HepG2 (cell line): ENCODE results near the gene PLEKHG4. TPM values are rescaled to one million over a fixed set of nuclear protein-coding genes. Genes with fewer than 3 reads are reported as not detected.

ENCODE experiments used
- ATAC-seq: fragments of 200-7000 bp; cut with Tn5 transposase; 3 replicates; pipeline ENCODE4 v1.9.1; 2020; ENCODE audit warnings: mild to moderate bottlenecking, moderate library complexity
- BruUV-seq: library from RNA; stranded (reverse); fragments of 400-500 nt; replicated peaks from 2 replicates; lab custom pipeline; 2021; lab: Mats Ljungman, UMichigan
- CTCF ChIA-PET: fragments of 300-600 bp; formaldehyde crosslinking; extraction: SDS; loops from one replicate; lab custom pipeline; 2021; ENCODE audit warnings: low total read pairs, inconsistent platforms, low intra/inter-chr PET ratio; lab: Yijun Ruan, JAX
- POLR2A ChIA-PET: fragments of 350-600 bp; sonication (Branson Sonifier 250); formaldehyde crosslinking; loops from one replicate; lab custom pipeline; 2020; ENCODE audit warnings: antibody characterized with exemption, inconsistent platforms; lab: Yijun Ruan, JAX
- DNase-seq: peaks from one replicate; pipeline ENCODE4 v3.0.0-alpha.2; 2015; ENCODE audit warnings: low spot score
- FAIRE-seq: peaks from 3 replicates; lab custom pipeline; 2011; peaks lifted over from hg19 to GRCh38; lab: Jason Lieb, UNC
- H2AFZ ChIP-seq: one replicate; pipeline ENCODE4 v1.6.1; 2011; ENCODE audit warnings: low read length, inconsistent platforms
- H3K27ac ChIP-seq: fragments of 300-600 bp; 3 replicates; pipeline ENCODE4 v1.8.0; 2011; ENCODE audit warnings: mixed run types, mild to moderate bottlenecking, mixed read lengths, low read length, inconsistent platforms; ENCODE audit not compliant: insufficient read depth; ENCODE audit errors: extremely low read length
- H3K27me3 ChIP-seq, 2 experiments: fragments of 200-600 bp in 1 of 2; 2 replicates in 1 of 2; 3 replicates in 1 of 2; pipeline versions ENCODE4 v1.6.0 to v1.8.0; 2011; ENCODE audit warnings: low read length in 2 of 2, mild to moderate bottlenecking in 2 of 2, moderate library complexity in 2 of 2, inconsistent platforms in 1 of 2; ENCODE audit not compliant: insufficient read depth in 2 of 2, control insufficient read depth in 1 of 2
- H3K36me3 ChIP-seq, 2 experiments: fragments of 200-600 bp in 1 of 2; replicated peaks in 1 of 2; 2 replicates in 1 of 2; 3 replicates in 1 of 2; pipeline versions ENCODE4 v1.5.1 to v1.8.0; 2011; ENCODE audit warnings: low read length in 2 of 2, inconsistent platforms in 1 of 2; ENCODE audit not compliant: insufficient read depth in 2 of 2, control insufficient read depth in 1 of 2
- H3K4me1 ChIP-seq: 2 replicates; pipeline ENCODE4 v1.5.1; 2012; ENCODE audit warnings: low read length, inconsistent platforms; ENCODE audit not compliant: insufficient read depth
- H3K4me2 ChIP-seq: 2 replicates; pipeline ENCODE4 v1.6.0; 2011; ENCODE audit warnings: low read depth, low read length, inconsistent platforms
- H3K4me3 ChIP-seq, 3 experiments: fragments of 200-600 bp in 1 of 3; sonication (generic), shearing (Covaris generic) in 1 of 3; replicated peaks in 1 of 3; 2 replicates each; pipeline ENCODE4 v1.5.1; 2011 to 2016; ENCODE audit warnings: low read length in 3 of 3, inconsistent platforms in 2 of 3, low read depth in 2 of 3, mild to moderate bottlenecking in 2 of 3, control low read depth in 1 of 3, mixed read lengths in 1 of 3; ENCODE audit not compliant: insufficient read depth in 1 of 3
- H3K79me2 ChIP-seq: one replicate; pipeline ENCODE4 v1.6.1; 2011; ENCODE audit warnings: low read length, inconsistent platforms; ENCODE audit not compliant: insufficient read depth
- H3K9ac ChIP-seq: 2 replicates; pipeline ENCODE4 v1.6.0; 2011; ENCODE audit warnings: mild to moderate bottlenecking, low read depth, low read length, inconsistent platforms; ENCODE audit not compliant: insufficient read depth
- H3K9me3 ChIP-seq: 2 replicates; pipeline ENCODE4 v1.5.1; 2012; ENCODE audit warnings: mild to moderate bottlenecking, low read length
- H4K20me1 ChIP-seq: 2 replicates; pipeline ENCODE4 v1.6.0; 2011; ENCODE audit warnings: inconsistent platforms, mild to moderate bottlenecking, low read length, moderate library complexity; ENCODE audit not compliant: insufficient read depth
- ARID4A ChIP-seq: sonication (generic); formaldehyde crosslinking; IDR thresholded peaks from 2 replicates; pipeline ENCODE4 v1.5.0; 2020; ENCODE audit warnings: mild to moderate bottlenecking, missing genetic modification reagents, borderline replicate concordance
- KDM5A ChIP-seq: fragments of 200-600 bp; sonication (generic); IDR thresholded peaks from 2 replicates; pipeline ENCODE4 v1.7.0; 2018; ENCODE audit warnings: antibody characterized with exemption, mild to moderate bottlenecking, low read length, borderline replicate concordance
- KMT2A ChIP-seq: sonication (generic); formaldehyde crosslinking; IDR thresholded peaks from 2 replicates; pipeline ENCODE4 v1.4.0; 2020; ENCODE audit warnings: missing genetic modification reagents
- NR3C1 ChIP-seq: sonication (generic); formaldehyde crosslinking; IDR thresholded peaks from 2 replicates; pipeline ENCODE4 v1.4.0; 2020; ENCODE audit warnings: missing genetic modification reagents
- ZNF678 ChIP-seq: sonication (generic); formaldehyde crosslinking; IDR thresholded peaks from 2 replicates; pipeline ENCODE4 v1.4.0; 2020; ENCODE audit warnings: mild to moderate bottlenecking, missing genetic modification reagents
- ZNF782 ChIP-seq: sonication (generic); formaldehyde crosslinking; IDR thresholded peaks from 2 replicates; pipeline ENCODE4 v1.4.0; 2020; ENCODE audit warnings: missing genetic modification reagents, mild to moderate bottlenecking, borderline replicate concordance
- WGBS: methylation state at CpG from one replicate; pipeline ENCODE4 v1.1.6; 2017; ENCODE audit warnings: low lambda C conversion rate; 5-methylcytosine and 5-hydroxymethylcytosine counted together
- in situ Hi-C: cut with HindIII; loops from 2 replicates; pipeline ENCODE4 v1.10.0; 2017; ENCODE audit warnings: low pct_unique_long_range_greater_than_20kb; ENCODE audit not compliant: extremely low pct_ligation_motif_present
- intact Hi-C: fragments of 100-400 bp; cut with micrococcal nuclease; formaldehyde crosslinking; loops from one replicate; pipeline ENCODE4 v1.10.0; 2022; ENCODE audit not compliant: unreplicated experiment
- polyA plus RNA-seq, 8 experiments: library from polyadenylated mRNA; depleted of rRNA in 3 of 8; stranded (reverse) in 7 of 8; unstranded in 1 of 8; fragments of >200 nt; fragmentation: Illumina TruSeq in 4 of 8; extraction: Trizol in 4 of 8; gene quantifications; 2 replicates each; pipeline versions ENCODE4 v1.2.1 to v1.2.3, GENCODE V29; 2011 to 2016; ENCODE audit warnings: low read depth in 4 of 8, missing spikeins in 1 of 8, mixed read lengths in 1 of 8; ENCODE audit not compliant: insufficient read depth in 1 of 8
- total RNA-seq, 5 experiments: library from RNA; depleted of rRNA; stranded (reverse); fragments of >200 nt; fragmentation: Illumina TruSeq; extraction: Trizol; gene quantifications; 2 replicates each; pipeline ENCODE4 v1.2.3, GENCODE V29; 2016; ENCODE audit warnings: low read depth in 1 of 5

The PLEKHG4 gene
- total and polyA plus RNA-seq, 2 of the 13 experiments (the other 11 are each of a cell fraction or from before 2014, with no cell fraction given), result 7.1 to 13.6 TPM

GRCh38 chr16:67336116-67336515 is 56.8 kb downstream of the PLEKHG4 start (continued):
- TF ChIP-seq ARID4A (CRISPR knock-in tag) (no peak), ZNF782 (no peak)

GRCh38 chr16:67336648-67337047 is 57.3 kb downstream of the PLEKHG4 start:
- ChIA-PET CTCF (no interaction called here), POLR2A (no interaction called here)
- no TSS peak for BruUV-seq
- FAIRE-seq, result no peak
- H3K9ac ChIP-seq, result no peak overlapping the region
- DNase-seq, result no peak
- H3K27ac ChIP-seq, result no peak overlapping the region
- H3K4me3 ChIP-seq, result no peak overlapping the region
- no peak for ATAC-seq
- H4K20me1 ChIP-seq, result no peaks in the 10 kb centered on the region
- H3K36me3 ChIP-seq, result no peaks in the 10 kb centered on the region
- TF ChIP-seq KMT2A (CRISPR knock-in tag), result no peak
- TF ChIP-seq ZNF678 (CRISPR knock-in tag), result no peak
- TF ChIP-seq NR3C1, result no peak
- TF ChIP-seq KDM5A, result no peak
- H3K79me2 ChIP-seq, result no peaks in the 10 kb centered on the region
- in situ Hi-C loops, result no loop called here
- H3K4me2 ChIP-seq, result no peak overlapping the region
- no peaks in the 10 kb centered on the region for H3K9me3 ChIP-seq
- H3K4me1 ChIP-seq, result no peaks in the 10 kb centered on the region
- intact Hi-C loops, result no loop called here
- 0% methylated on average over 1 of the region's 1 CpG for WGBS
- no peak overlapping the region for H2AFZ ChIP-seq
- H3K27me3 ChIP-seq, result no peaks in the 10 kb centered on the region

Other genes with a start within 250 kb of the PLEKHG4 start
- gene PHAF1, start 169.6 kb upstream of the PLEKHG4 start, total RNA-seq (2016; rRNA removed; fragmentation: Illumina TruSeq; extraction: Trizol), result 48.3 and 53.6 TPM in 2 replicates
- 174 and 184 TPM in 2 replicates for gene PHAF1, start 169.6 kb upstream of the PLEKHG4 start, polyA plus RNA-seq (2011; rRNA removed)
- gene B3GNT9, start 128.5 kb upstream of the PLEKHG4 start, total RNA-seq (2016; rRNA removed; fragmentation: Illumina TruSeq; extraction: Trizol), result 1.5 and 3.1 TPM in 2 replicates
- gene B3GNT9, start 128.5 kb upstream of the PLEKHG4 start, polyA plus RNA-seq (2011; rRNA removed), result 1.2 and 1.5 TPM in 2 replicates
- 6.2 and 7.8 TPM in 2 replicates for gene TRADD, start 119.6 kb upstream of the PLEKHG4 start, total RNA-seq (2016; rRNA removed; fragmentation: Illumina TruSeq; extraction: Trizol)
- gene TRADD, start 119.6 kb upstream of the PLEKHG4 start, polyA plus RNA-seq (2011; rRNA removed), result 8.2 and 10.3 TPM in 2 replicates
- gene FBXL8, start 119.6 kb upstream of the PLEKHG4 start, total RNA-seq (2016; rRNA removed; fragmentation: Illumina TruSeq; extraction: Trizol), result 1.5 and 3.9 TPM in 2 replicates
- 9.3 and 10.9 TPM in 2 replicates for gene FBXL8, start 119.6 kb upstream of the PLEKHG4 start, polyA plus RNA-seq (2011; rRNA removed)
- gene HSF4, start 114.8 kb upstream of the PLEKHG4 start, total RNA-seq (2016; rRNA removed; fragmentation: Illumina TruSeq; extraction: Trizol), result 0.41 and 3.5 TPM in 2 replicates
- 16.9 and 17.9 TPM in 2 replicates for gene HSF4, start 114.8 kb upstream of the PLEKHG4 start, polyA plus RNA-seq (2011; rRNA removed)
- gene NOL3, start 109.0 kb upstream of the PLEKHG4 start, total RNA-seq (2016; rRNA removed; fragmentation: Illumina TruSeq; extraction: Trizol), result 3.1 and 5.7 TPM in 2 replicates
- 20.5 and 23.3 TPM in 2 replicates for gene NOL3, start 109.0 kb upstream of the PLEKHG4 start, polyA plus RNA-seq (2011; rRNA removed)
- gene MATCAP1, start 95.6 kb upstream of the PLEKHG4 start, total RNA-seq (2016; rRNA removed; fragmentation: Illumina TruSeq; extraction: Trizol), result 4.4 and 11.2 TPM in 2 replicates
- gene MATCAP1, start 95.6 kb upstream of the PLEKHG4 start, polyA plus RNA-seq (2011; rRNA removed), result 24.5 and 27.2 TPM in 2 replicates
- not detected in 2 replicates for gene EXOC3L1, start 89.4 kb upstream of the PLEKHG4 start, total RNA-seq (2016; rRNA removed; fragmentation: Illumina TruSeq; extraction: Trizol)
- gene EXOC3L1, start 89.4 kb upstream of the PLEKHG4 start, polyA plus RNA-seq (2011; rRNA removed), result 0.10 and 0.12 TPM in 2 replicates
- gene E2F4, start 87.4 kb upstream of the PLEKHG4 start, total RNA-seq (2016; rRNA removed; fragmentation: Illumina TruSeq; extraction: Trizol), result 73.7 and 84.8 TPM in 2 replicates
- gene E2F4, start 87.4 kb upstream of the PLEKHG4 start, polyA plus RNA-seq (2011; rRNA removed), result 91.2 and 106 TPM in 2 replicates
- 0.58 and 2.6 TPM in 2 replicates for gene ELMO3, start 80.4 kb upstream of the PLEKHG4 start, total RNA-seq (2016; rRNA removed; fragmentation: Illumina TruSeq; extraction: Trizol)
- gene ELMO3, start 80.4 kb upstream of the PLEKHG4 start, polyA plus RNA-seq (2011; rRNA removed), result 4.0 and 5.7 TPM in 2 replicates
- 50.6 and 72.9 TPM in 2 replicates for gene TMEM208, start 52.4 kb upstream of the PLEKHG4 start, total RNA-seq (2016; rRNA removed; fragmentation: Illumina TruSeq; extraction: Trizol)
- gene TMEM208, start 52.4 kb upstream of the PLEKHG4 start, polyA plus RNA-seq (2011; rRNA removed), result 58.8 and 66.9 TPM in 2 replicates
- gene FHOD1, start 32.1 kb upstream of the PLEKHG4 start, total RNA-seq (2016; rRNA removed; fragmentation: Illumina TruSeq; extraction: Trizol), result 10.9 and 20.8 TPM in 2 replicates
- gene FHOD1, start 32.1 kb upstream of the PLEKHG4 start, polyA plus RNA-seq (2011; rRNA removed), result 15.0 and 20.0 TPM in 2 replicates
- 0.15 and 0.58 TPM in 2 replicates for gene SLC9A5, start 30.6 kb upstream of the PLEKHG4 start, total RNA-seq (2016; rRNA removed; fragmentation: Illumina TruSeq; extraction: Trizol)
- 1.4 and 1.5 TPM in 2 replicates for gene SLC9A5, start 30.6 kb upstream of the PLEKHG4 start, polyA plus RNA-seq (2011; rRNA removed)
- gene KCTD19, start 47.2 kb downstream of the PLEKHG4 start, total RNA-seq (2016; rRNA removed; fragmentation: Illumina TruSeq; extraction: Trizol), result not detected in 2 replicates
- gene KCTD19, start 47.2 kb downstream of the PLEKHG4 start, polyA plus RNA-seq (2011; rRNA removed), result 0.16 TPM in 1 of 2 replicates, not detected in the other
- 0.13 and 0.15 TPM in 2 replicates for gene LRRC36, start 47.3 kb downstream of the PLEKHG4 start, total RNA-seq (2016; rRNA removed; fragmentation: Illumina TruSeq; extraction: Trizol)
- gene LRRC36, start 47.3 kb downstream of the PLEKHG4 start, polyA plus RNA-seq (2011; rRNA removed), result 0.12 and 0.16 TPM in 2 replicates
- gene TPPP3, start 114.0 kb downstream of the PLEKHG4 start, total RNA-seq (2016; rRNA removed; fragmentation: Illumina TruSeq; extraction: Trizol), result 0.20 and 0.44 TPM in 2 replicates
- 0.16 TPM in 1 of 2 replicates, not detected in the other for gene TPPP3, start 114.0 kb downstream of the PLEKHG4 start, polyA plus RNA-seq (2011; rRNA removed)
- 0.36 and 1.1 TPM in 2 replicates for gene ZDHHC1, start 136.9 kb downstream of the PLEKHG4 start, total RNA-seq (2016; rRNA removed; fragmentation: Illumina TruSeq; extraction: Trizol)
- gene ZDHHC1, start 136.9 kb downstream of the PLEKHG4 start, polyA plus RNA-seq (2011; rRNA removed), result 0.47 and 0.51 TPM in 2 replicates
- 6.7 and 13.6 TPM in 2 replicates for gene HSD11B2, start 151.6 kb downstream of the PLEKHG4 start, total RNA-seq (2016; rRNA removed; fragmentation: Illumina TruSeq; extraction: Trizol)
- 8.9 and 11.9 TPM in 2 replicates for gene HSD11B2, start 151.6 kb downstream of the PLEKHG4 start, polyA plus RNA-seq (2011; rRNA removed)
- gene ATP6V0D1, start 201.6 kb downstream of the PLEKHG4 start, total RNA-seq (2016; rRNA removed; fragmentation: Illumina TruSeq; extraction: Trizol), result 49.5 and 51.1 TPM in 2 replicates
- 54.2 and 61.3 TPM in 2 replicates for gene ATP6V0D1, start 201.6 kb downstream of the PLEKHG4 start, polyA plus RNA-seq (2011; rRNA removed)
- not detected in 2 replicates for gene AGRP, start 204.0 kb downstream of the PLEKHG4 start, total RNA-seq (2016; rRNA removed; fragmentation: Illumina TruSeq; extraction: Trizol)
- not detected in 2 replicates for gene AGRP, start 204.0 kb downstream of the PLEKHG4 start, polyA plus RNA-seq (2011; rRNA removed)
- 4.6 and 11.2 TPM in 2 replicates for gene RIPOR1, start 249.3 kb downstream of the PLEKHG4 start, total RNA-seq (2016; rRNA removed; fragmentation: Illumina TruSeq; extraction: Trizol)
- gene RIPOR1, start 249.3 kb downstream of the PLEKHG4 start, polyA plus RNA-seq (2011; rRNA removed), result 5.7 and 8.1 TPM in 2 replicates